H1 (cell line): ENCODE measurements around the gene ATF7IP. TPM values are rescaled to one million over a fixed set of nuclear protein-coding genes. Genes with fewer than 3 reads are reported as not detected.
A peak's percentile ranks its signal among the peaks of the same experiment; 100 is the strongest.

Source experiments
- ATF2 ChIP-seq: IDR thresholded peaks from 2 replicates; pipeline ENCODE4 v1.6.1; 2012; ENCODE audit warnings: low read length, inconsistent platforms
- BCL11A ChIP-seq, 2 experiments: IDR thresholded peaks; one replicate each; pipeline ENCODE4 v1.6.1; 2011; ENCODE audit warnings: low read depth in 2 of 2, low read length in 2 of 2, mild to moderate bottlenecking in 2 of 2
- CBX5 ChIP-seq: fragments of 300-800, 300-1000 bp; sonication (generic); IDR thresholded peaks from 2 replicates; pipeline ENCODE4 v1.7.1; 2016; ENCODE audit warnings: antibody characterized with exemption, low read length, low read depth
- CHD2 ChIP-seq: IDR thresholded peaks from 2 replicates; pipeline ENCODE4 v1.6.1; 2012; ENCODE audit warnings: low read length, improper control_type of control experiment
- CREB1 ChIP-seq: IDR thresholded peaks from 2 replicates; pipeline ENCODE4 v1.6.1; 2012; ENCODE audit warnings: inconsistent platforms
- HDAC2 ChIP-seq, 2 experiments: fragments of 300-600 bp in 1 of 2; sonication (generic) in 1 of 2; IDR thresholded peaks; 2 replicates each; pipeline ENCODE4 v1.6.1; 2011 to 2012; ENCODE audit warnings: low read depth in 2 of 2, low read length in 2 of 2, mild to moderate bottlenecking in 2 of 2, moderate library complexity in 2 of 2, borderline replicate concordance in 1 of 2, inconsistent platforms in 1 of 2
- POLR2A ChIP-seq, 2 experiments: IDR thresholded peaks; 1 replicate in 1 of 2; 2 replicates in 1 of 2; pipeline ENCODE4 v1.6.1; 2011; ENCODE audit warnings: low read depth in 2 of 2, low read length in 2 of 2, mild to moderate bottlenecking in 2 of 2; ENCODE audit errors: control extremely low read depth in 1 of 2
- POU5F1 ChIP-seq: IDR thresholded peaks from 2 replicates; pipeline ENCODE4 v1.6.1; 2011; ENCODE audit warnings: low read depth, mild to moderate bottlenecking, low read length, moderate library complexity
- ZNF274 ChIP-seq: IDR thresholded peaks from 2 replicates; pipeline ENCODE4 v1.7.0; 2012; ENCODE audit warnings: low read length, borderline replicate concordance; ENCODE audit errors: extremely low read depth
- polyA plus RNA-seq, 7 experiments: library from polyadenylated mRNA; depleted of rRNA in 3 of 7; stranded (reverse) in 5 of 7; unstranded in 2 of 7; fragments of >200 nt in 5 of 7; fragments of 200-250 nt in 2 of 7; gene quantifications; 1 replicate in 5 of 7; 2 replicates in 1 of 7; 4 replicates in 1 of 7; pipeline versions ENCODE4 v1.2.1 to v1.2.3, GENCODE V29; 2011 to 2013; ENCODE audit warnings: missing spikeins in 2 of 7, mixed read lengths in 2 of 7
- total RNA-seq: library from RNA; stranded (reverse); fragmentation: NEBNext Ultra II Directional; extraction: Animal tissue kit (Norgen Biotek cat#: 25700); gene quantifications from 2 replicates; pipeline ENCODE4 v1.2.1, GENCODE V29; 2021

ATF7IP gene
- total and polyA plus RNA-seq, 2 of the 8 experiments (the other 6 are each of a cell fraction or from before 2014, with no cell fraction given) = 34.2 to 148 TPM

- TF ChIP-seq BCL11A (IDR thresholded peaks at IDR 0.05; ENCODE audit: low read depth in 2 of 2, low read length in 2 of 2) (no peak), ATF2 (0 out of 2 replicates have a peak, but pooled peaks have one; percentile 47), CHD2 (no peak), POLR2A (IDR thresholded peaks at IDR 0.05; ENCODE audit: control extremely low read depth in 1 of 2, low read depth in 2 of 2, low read length in 2 of 2) (no peak; a peak in 1 of 3 replicates), CREB1 (no peak), HDAC2 (IDR thresholded peaks at IDR 0.05; ENCODE audit: borderline replicate concordance in 1 of 2, low read depth in 2 of 2, low read length in 2 of 2) (no peak; a peak in 1 of 4 replicates), POU5F1 (no peak), ZNF274 (no peak), CBX5 (no peak)
Observed at GRCh38 chr12:14384783-14385638, 19.5 kb downstream of the ATF7IP start (continued).
